ES-I3 (cell line): ENCODE results near the gene PDS5B.

ENCODE experiments used
- H3K36me3 ChIP-seq: 2 replicates; pipeline ENCODE4 v1.6.1; 2013; ENCODE audit warnings: mild to moderate bottlenecking, low read length, control low read depth, moderate library complexity; ENCODE audit not compliant: insufficient read depth
- H3K4me1 ChIP-seq: 2 replicates; pipeline ENCODE4 v1.6.1; 2013; ENCODE audit warnings: mild to moderate bottlenecking, control low read depth, low read length; ENCODE audit not compliant: insufficient read depth
- H3K9ac ChIP-seq: 2 replicates; pipeline ENCODE4 v1.6.1; 2013; ENCODE audit warnings: low read depth, mild to moderate bottlenecking, low read length, moderate library complexity
- H3K9me3 ChIP-seq: 2 replicates; pipeline ENCODE4 v1.6.1; 2013; ENCODE audit warnings: mild to moderate bottlenecking, low read length, moderate library complexity; ENCODE audit not compliant: control insufficient read depth, insufficient read depth

Gene PDS5B

DNA sequence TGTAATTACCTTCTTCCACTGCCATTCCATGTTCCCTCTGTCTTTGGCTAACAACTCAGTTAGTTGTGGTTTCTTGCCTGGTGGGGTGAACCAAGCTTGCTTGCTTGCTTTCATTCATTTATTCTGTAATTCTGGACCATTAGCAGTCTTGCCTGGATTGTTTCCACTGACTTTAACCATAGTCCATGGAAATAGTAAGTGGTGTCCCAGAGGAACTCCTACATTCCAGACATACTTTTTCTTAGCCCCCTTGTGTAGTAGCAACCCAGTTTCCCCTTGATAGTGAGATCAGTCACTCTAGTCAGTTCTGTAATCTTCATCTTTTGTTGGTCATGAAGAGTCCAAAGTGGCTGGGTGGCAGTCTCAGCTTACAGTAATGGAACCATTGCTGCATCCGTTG lies 23.2 kb downstream of the PDS5B start:
- no peak overlapping the region for H3K9ac ChIP-seq
- H3K4me1 ChIP-seq: no peaks in the 10 kb centered on the region
- H3K36me3 ChIP-seq: no peaks in the 10 kb centered on the region; the same call in 1 of the 2 replicates
- H3K9me3 ChIP-seq: peaks cover 11% of the 10 kb centered on the region

DNA sequence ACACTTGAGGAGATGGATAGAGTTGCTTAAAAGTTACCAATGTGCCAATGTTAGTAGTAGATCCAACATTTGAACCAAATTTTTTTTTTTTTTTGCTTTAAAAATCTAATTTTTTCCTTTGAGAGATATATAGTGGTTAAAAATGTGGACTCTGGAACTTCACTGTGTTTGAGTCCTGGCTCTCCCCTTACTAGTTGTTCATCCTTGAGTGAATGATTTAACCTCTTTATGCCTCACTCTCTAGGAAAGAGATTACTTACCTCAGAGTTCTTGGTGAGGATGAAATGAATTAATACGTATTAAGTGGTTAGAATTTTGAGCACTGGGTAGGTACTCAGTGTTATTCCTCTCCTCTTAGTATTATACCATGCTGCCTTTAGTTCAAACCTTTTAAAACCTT lies 24.3 kb downstream of the PDS5B start:
- Histone ChIP-seq H3K9ac (no peak overlapping the region), H3K36me3 (no peaks in the 10 kb centered on the region; the same call in 1 of the 2 replicates), H3K9me3 (peaks cover 11% of the 10 kb centered on the region), H3K4me1 (no peaks in the 10 kb centered on the region)

DNA sequence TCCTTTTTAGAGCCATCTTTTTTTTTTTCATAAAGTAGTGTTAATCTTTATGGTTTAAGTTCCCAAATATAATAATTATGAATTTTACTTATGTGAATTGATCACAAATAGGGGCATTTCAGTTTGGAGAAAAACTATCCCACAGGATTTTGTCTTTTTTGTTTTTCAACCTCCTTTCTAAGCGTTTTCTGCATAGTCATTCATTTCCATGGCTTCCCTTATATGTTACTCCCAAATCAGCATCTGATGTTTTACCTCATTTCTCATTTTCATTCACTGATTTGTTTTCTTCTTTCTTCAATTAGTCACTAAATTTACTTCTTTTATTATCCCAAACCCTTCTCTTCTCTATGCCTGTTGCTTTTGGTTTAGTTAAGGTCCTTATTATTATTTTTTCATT lies 24.7 kb downstream of the PDS5B start:
- H3K36me3 ChIP-seq: no peaks in the 10 kb centered on the region; the same call in 1 of the 2 replicates
- peaks cover 11% of the 10 kb centered on the region for H3K9me3 ChIP-seq
- H3K9ac ChIP-seq: no peak overlapping the region
- no peaks in the 10 kb centered on the region for H3K4me1 ChIP-seq

DNA sequence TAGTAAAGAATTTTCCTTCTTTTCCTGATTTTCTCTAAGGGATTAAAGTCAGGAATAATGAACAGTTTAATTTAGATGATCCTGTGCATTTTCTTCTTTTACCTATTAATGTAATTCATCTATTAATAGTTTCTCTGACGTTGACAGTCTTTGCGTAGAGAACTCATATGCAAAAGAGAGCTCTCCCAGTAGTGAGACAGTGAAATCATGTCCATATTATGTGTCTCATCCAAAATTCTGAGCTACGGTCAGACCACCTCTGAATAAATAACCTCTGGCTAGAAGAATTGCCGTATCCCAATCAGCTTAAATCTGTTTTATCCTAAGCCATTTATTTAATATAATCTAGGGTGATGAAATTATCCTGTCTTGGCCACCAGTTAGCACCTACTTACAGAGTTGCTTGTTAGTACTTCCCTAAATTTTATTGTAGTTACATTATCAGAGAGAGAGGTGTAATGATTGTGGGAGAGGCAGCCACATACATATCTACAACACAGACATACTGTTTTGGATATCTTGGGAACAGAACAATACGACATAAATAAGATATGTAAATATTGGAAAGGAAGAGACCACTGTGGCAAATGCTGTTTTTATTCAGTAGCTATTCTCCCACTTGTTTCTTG lies 30.7 kb downstream of the PDS5B start:
- H3K9me3 ChIP-seq: peaks cover 4% of the 10 kb centered on the region; the same call in 1 of the 2 replicates
- no peaks in the 10 kb centered on the region for H3K4me1 ChIP-seq
- H3K36me3 ChIP-seq: no peaks in the 10 kb centered on the region

DNA sequence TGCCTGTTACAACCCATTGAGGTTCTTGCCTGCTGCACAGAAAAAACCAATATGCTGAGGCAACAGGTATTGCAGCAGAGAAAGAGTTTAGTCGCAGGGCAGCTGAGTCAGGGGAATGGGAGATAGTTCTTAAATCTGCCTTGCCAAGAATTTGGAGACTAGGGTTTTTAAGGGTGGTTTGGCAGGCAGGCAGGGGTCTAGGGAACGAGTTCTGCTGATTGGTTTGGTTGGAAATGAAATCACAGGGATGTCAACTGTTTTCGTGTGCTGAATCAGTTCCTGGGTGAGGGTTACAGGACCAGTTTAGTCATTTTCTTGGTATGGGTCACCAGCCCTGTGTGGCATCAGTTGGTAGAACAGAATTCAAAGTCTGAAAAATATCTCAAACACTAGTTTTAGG lies 36.6 kb downstream of the PDS5B start:
- Histone ChIP-seq H3K9me3 (no peaks in the 10 kb centered on the region; the same call in 1 of the 2 replicates), H3K36me3 (no peaks in the 10 kb centered on the region), H3K4me1 (no peaks in the 10 kb centered on the region), H3K9ac (no peak overlapping the region)

More for the DNA sequence above, 30.7 kb downstream of the PDS5B start:
- H3K9ac ChIP-seq: no peak overlapping the region

DNA sequence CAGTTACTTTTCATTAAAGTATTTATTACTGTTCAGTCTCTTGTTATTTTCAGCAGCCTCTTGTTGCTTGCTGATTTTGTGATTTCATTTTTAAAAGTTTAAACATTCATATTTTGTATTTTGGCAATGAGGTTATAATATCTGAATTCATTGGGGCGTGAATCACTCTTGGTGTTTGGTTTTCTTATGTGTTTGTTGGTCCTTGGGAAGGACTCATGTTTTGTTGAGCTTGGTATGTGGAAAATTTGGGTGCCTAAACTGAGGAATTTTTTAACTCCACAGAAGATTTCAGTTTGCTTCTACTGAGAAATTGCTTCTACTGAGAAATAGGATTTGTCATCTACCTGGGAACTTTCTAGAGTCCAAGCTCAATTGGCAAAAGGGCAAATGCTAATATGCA lies 38.2 kb downstream of the PDS5B start:
- Histone ChIP-seq H3K9me3 (no peaks in the 10 kb centered on the region; the same call in 1 of the 2 replicates), H3K4me1 (no peaks in the 10 kb centered on the region), H3K9ac (no peak overlapping the region), H3K36me3 (no peaks in the 10 kb centered on the region)

DNA sequence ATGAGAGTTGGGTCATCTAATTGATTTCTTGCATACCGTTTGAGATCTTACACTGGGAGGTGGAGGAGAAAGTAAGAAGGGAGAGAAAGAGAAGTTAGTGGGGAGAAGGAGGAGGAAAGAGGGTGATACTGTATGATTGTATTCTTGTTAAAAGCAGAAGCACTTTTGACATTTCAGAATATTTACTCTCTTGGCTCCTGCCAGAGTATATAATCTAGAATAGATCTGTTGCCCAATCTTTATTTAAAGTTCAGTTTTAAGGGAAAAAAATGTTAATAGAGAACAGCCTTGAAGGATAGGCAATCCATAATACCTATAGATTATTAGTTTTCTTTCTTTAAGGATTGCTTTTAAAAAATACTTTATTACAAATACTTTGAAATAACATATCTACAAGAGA lies 41.5 kb downstream of the PDS5B start:
- Histone ChIP-seq H3K4me1 (no peaks in the 10 kb centered on the region), H3K36me3 (no peaks in the 10 kb centered on the region), H3K9ac (no peak overlapping the region), H3K9me3 (no peaks in the 10 kb centered on the region; the same call in 1 of the 2 replicates)

DNA sequence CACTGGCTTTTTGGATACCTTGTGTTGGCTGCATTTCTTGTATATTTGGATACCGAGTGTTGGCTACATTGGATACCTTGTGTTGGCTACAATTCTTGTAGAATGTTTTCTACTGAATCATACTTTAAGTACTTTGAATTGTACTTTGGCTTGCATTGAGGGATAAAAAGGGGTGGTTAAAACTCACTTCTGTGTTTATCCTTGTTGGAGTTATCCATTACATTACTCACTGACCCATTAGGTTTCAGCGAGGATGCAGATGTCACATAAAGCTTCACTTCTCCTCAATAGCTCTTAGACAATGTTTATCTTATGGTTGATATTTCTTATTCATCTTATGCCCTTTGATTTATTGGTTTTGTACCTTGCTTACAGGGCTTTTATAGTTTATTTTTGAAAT lies 43.1 kb downstream of the PDS5B start:
- Histone ChIP-seq H3K9me3 (no peaks in the 10 kb centered on the region), H3K4me1 (no peaks in the 10 kb centered on the region), H3K9ac (no peak overlapping the region), H3K36me3 (no peaks in the 10 kb centered on the region)

DNA sequence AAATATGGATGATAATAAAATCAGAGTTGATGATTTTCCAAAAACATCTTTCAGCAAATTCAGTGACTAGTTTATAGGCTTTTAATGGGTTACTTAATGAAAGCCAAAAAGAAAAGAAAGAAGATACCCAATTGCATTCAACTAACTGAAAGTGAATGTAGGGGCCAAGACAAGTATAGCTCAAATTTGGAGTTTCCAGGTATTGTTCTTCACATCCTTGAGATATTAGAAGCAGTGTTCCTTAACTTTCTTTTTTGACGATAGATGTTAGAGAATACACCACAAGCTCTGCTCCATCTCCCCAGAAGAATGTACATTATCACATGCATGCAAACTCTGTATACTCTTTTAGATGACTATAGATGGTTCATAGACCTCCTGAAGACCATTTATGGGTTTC lies 43.6 kb downstream of the PDS5B start:
- Histone ChIP-seq H3K36me3 (no peaks in the 10 kb centered on the region), H3K9me3 (no peaks in the 10 kb centered on the region), H3K9ac (no peak overlapping the region), H3K4me1 (no peaks in the 10 kb centered on the region)

DNA sequence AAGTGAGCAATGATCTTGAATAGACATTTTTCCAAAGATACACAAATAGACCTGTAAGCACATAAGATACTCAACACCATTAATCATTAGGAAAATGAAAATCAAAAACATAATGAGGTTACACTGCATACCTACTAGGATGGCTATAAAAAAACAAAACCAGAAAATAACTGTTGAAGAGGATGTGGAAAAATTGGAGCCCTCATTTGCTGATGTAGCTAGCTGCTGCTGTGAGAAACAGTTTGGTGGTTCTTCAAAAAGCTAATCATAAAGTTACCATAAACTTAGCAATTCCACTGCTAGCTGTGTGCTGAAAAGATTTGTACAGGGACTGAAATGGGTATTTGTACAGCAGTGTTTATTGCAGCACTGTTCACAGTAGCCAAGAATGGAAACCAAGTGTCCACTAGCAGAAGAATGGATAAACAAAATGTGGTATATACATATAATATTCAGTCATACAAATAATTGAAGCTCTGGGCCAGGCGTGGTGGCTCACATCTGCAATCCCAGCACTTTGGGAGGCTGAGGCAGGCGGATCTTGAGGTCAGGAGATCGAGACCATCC lies 46.2 kb downstream of the PDS5B start:
- Histone ChIP-seq H3K9me3 (no peaks in the 10 kb centered on the region), H3K4me1 (no peaks in the 10 kb centered on the region), H3K36me3 (no peaks in the 10 kb centered on the region), H3K9ac (no peak overlapping the region)

DNA sequence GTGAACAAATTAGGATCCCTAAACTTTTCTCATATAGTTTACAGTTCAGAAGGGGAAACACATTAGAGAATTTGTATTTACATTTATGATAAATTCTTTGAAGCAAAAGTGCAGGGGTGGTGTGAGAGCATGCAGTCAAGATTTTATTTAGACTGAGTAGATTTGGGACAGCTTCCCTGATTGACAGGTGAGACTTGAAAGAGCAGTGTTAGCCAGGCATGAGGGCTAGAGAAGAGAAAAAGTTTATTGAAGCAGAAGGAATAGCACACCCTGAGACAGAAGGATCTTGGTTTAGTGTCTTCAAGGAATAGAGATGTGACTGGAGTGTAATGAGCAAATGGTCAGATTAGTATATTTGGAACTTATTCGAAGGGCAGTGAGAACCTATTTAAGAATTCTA lies 50.5 kb downstream of the PDS5B start:
- Histone ChIP-seq H3K9me3 (no peaks in the 10 kb centered on the region), H3K9ac (no peak overlapping the region), H3K36me3 (no peaks in the 10 kb centered on the region), H3K4me1 (no peaks in the 10 kb centered on the region; the same call in 1 of the 2 replicates)

DNA sequence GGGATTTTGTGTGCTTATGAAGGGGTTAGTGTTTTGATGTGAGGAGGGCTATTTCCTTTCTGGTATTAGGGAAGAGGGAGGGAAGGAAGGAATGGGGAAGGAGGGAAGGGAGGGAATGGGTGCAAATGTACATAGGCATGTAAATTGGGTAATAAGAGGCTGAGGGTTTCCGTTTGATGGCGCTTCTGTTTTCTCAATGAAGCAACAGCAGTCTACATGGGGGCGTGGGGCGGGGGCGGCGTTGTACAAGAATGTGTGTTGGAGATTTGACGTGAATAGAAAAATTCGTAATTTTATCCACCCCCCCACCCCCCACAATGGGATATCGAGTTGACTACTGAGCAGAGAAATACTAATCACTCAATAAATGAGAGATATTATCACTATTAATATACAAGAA lies 52.5 kb downstream of the PDS5B start:
- H3K4me1 ChIP-seq: peaks cover 9% of the 10 kb centered on the region
- H3K36me3 ChIP-seq: no peaks in the 10 kb centered on the region
- H3K9me3 ChIP-seq: no peaks in the 10 kb centered on the region
- H3K9ac ChIP-seq: no peak overlapping the region

DNA sequence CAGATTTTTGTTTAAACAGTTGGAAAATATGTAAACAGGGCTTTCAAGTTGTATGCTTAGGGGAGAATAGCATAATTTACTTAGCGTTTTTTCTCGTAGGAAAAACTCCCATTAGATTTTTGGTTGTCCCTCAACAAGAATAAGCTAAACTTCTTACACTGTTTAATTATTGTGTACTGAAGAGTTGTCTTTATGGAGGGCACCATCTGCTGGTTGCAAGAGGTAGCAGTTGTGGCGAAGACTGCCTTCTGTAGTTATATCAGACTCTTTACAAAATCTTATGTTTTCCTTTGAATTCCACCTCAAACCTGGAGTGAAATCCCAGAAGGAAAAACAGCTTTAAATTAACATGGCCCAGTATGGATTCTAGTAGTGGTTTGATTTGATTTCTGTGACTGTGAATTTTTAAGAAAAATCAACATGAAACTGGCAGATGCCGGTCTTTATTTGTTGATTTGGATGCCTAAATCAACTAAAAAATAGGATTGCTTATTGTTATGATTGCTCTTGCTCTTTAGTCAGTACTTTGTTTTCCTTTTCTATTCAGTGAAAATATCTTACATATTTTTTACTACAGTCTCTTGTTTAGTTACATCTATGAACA lies 53.4 kb downstream of the PDS5B start:
- Histone ChIP-seq H3K9me3 (no peaks in the 10 kb centered on the region), H3K36me3 (no peaks in the 10 kb centered on the region), H3K9ac (no peak overlapping the region), H3K4me1 (peaks cover 9% of the 10 kb centered on the region)

DNA sequence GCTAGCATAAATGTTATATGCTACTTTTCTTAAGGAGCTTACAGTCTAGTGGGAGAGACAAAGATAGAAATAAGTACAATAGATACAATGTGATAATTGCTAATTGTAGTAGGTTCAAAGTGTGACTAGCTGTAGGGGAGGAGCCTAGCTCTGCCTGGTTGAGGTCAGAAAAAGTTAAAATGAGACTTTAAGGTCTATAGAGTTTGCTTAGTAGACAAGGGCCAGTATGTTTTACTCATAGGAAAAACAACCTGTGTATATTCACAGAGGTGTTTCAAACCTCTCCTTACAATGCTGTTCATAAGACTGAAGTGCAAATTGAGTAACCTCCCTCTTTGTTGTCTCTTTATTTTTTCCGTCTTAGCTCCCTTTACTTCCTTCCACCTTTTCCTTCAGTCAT lies 56.1 kb downstream of the PDS5B start:
- H3K36me3 ChIP-seq: no peaks in the 10 kb centered on the region
- H3K9me3 ChIP-seq: no peaks in the 10 kb centered on the region
- no peak overlapping the region for H3K9ac ChIP-seq
- H3K4me1 ChIP-seq: peaks cover 9% of the 10 kb centered on the region

DNA sequence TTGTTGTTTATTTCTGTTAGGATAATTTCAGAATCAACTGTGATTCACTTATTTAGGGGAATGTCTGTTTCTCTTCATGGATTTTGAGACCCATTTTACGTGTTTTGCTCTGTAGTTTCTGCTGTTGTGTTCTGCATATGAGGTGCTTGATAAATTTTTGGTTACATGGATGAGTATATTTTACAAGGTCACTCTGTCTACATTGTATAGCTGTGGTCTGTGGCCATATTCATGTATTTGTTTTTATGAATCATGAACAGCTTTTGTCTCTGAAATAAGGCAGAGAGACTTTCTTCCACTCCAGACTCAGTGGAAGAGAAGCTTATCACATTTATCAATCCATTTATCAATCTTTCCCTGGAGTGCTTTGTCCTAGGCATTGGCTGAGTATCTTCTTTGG lies 56.6 kb downstream of the PDS5B start:
- H3K9ac ChIP-seq: no peak overlapping the region
- no peaks in the 10 kb centered on the region for H3K36me3 ChIP-seq
- H3K9me3 ChIP-seq: no peaks in the 10 kb centered on the region
- peaks cover 12% of the 10 kb centered on the region for H3K4me1 ChIP-seq
